KMS-11 (cell line): ENCODE measurements around the gene KIF25.

ENCODE experiments used
- H2AFZ ChIP-seq: fragments of 200-600 bp; sonication (generic); 2 replicates; pipeline ENCODE4 v1.6.1; 2016; ENCODE audit warnings: antibody characterized with exemption, mixed run types, low read depth
- H3K27ac ChIP-seq: fragments of 200-600 bp; sonication (generic); 2 replicates; pipeline ENCODE4 v1.6.1; 2016; ENCODE audit warnings: mild to moderate bottlenecking, mixed run types
- H3K27me3 ChIP-seq: fragments of 200-600 bp; sonication (generic); 2 replicates; pipeline ENCODE4 v1.6.1; 2017; ENCODE audit warnings: mild to moderate bottlenecking, low read depth, mixed run types, moderate library complexity; ENCODE audit not compliant: insufficient read depth
- H3K36me3 ChIP-seq: fragments of 200-600 bp; sonication (generic); 2 replicates; pipeline ENCODE4 v1.6.1; 2017; ENCODE audit warnings: mild to moderate bottlenecking, mixed run types; ENCODE audit not compliant: insufficient read depth
- H3K4me1 ChIP-seq: fragments of 200-600 bp; sonication (generic); 2 replicates; pipeline ENCODE4 v1.6.1; 2016; ENCODE audit warnings: mild to moderate bottlenecking, low read depth, mixed run types; ENCODE audit not compliant: poor library complexity, severe bottlenecking
- H3K4me2 ChIP-seq: fragments of 200-600 bp; sonication (generic); 2 replicates; pipeline ENCODE4 v1.7.0; 2016; ENCODE audit warnings: mild to moderate bottlenecking, mixed run types
- H3K4me3 ChIP-seq: fragments of 200-600 bp; sonication (generic); IDR thresholded peaks from 2 replicates; pipeline ENCODE4 v1.6.1; 2017; ENCODE audit warnings: low read depth, low read length, mixed read lengths; ENCODE audit not compliant: insufficient read depth
- H3K79me2 ChIP-seq: fragments of 200-600 bp; sonication (generic); 2 replicates; pipeline ENCODE4 v1.6.1; 2016; ENCODE audit warnings: low read depth, mixed run types; ENCODE audit not compliant: insufficient read depth
- H3K9ac ChIP-seq: fragments of 200-600 bp; sonication (generic); 2 replicates; pipeline ENCODE4 v1.6.1; 2016; ENCODE audit warnings: mild to moderate bottlenecking, mixed run types
- H4K20me1 ChIP-seq: fragments of 200-600 bp; sonication (generic); 2 replicates; pipeline ENCODE4 v1.6.1; 2016; ENCODE audit warnings: mild to moderate bottlenecking, mixed run types; ENCODE audit not compliant: insufficient read depth
- TF ChIP-seq, protein P1 (sequence below): fragments of 200-600 bp; sonication (generic); conservative IDR thresholded peaks from 2 replicates; pipeline ENCODE4 v1.6.1; 2017; ENCODE audit warnings: low read depth, mild to moderate bottlenecking, antibody characterized with exemption, low read length, moderate library complexity, mixed read lengths

Gene KIF25

GRCh38 chr6:168016721-168017525, 19.5 kb downstream of the KIF25 start:
- TF ChIP-seq, protein P1, sequence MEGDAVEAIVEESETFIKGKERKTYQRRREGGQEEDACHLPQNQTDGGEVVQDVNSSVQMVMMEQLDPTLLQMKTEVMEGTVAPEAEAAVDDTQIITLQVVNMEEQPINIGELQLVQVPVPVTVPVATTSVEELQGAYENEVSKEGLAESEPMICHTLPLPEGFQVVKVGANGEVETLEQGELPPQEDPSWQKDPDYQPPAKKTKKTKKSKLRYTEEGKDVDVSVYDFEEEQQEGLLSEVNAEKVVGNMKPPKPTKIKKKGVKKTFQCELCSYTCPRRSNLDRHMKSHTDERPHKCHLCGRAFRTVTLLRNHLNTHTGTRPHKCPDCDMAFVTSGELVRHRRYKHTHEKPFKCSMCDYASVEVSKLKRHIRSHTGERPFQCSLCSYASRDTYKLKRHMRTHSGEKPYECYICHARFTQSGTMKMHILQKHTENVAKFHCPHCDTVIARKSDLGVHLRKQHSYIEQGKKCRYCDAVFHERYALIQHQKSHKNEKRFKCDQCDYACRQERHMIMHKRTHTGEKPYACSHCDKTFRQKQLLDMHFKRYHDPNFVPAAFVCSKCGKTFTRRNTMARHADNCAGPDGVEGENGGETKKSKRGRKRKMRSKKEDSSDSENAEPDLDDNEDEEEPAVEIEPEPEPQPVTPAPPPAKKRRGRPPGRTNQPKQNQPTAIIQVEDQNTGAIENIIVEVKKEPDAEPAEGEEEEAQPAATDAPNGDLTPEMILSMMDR, result no peak
- Histone ChIP-seq H3K4me3 (no peak overlapping the region), H2AFZ (no peak overlapping the region), H4K20me1 (no peaks in the 10 kb centered on the region), H3K27ac (no peak overlapping the region), H3K4me2 (no peak overlapping the region), H3K9ac (no peak overlapping the region), H3K4me1 (no peaks in the 10 kb centered on the region), H3K27me3 (no peaks in the 10 kb centered on the region), H3K79me2 (no peaks in the 10 kb centered on the region), H3K36me3 (no peaks in the 10 kb centered on the region)

GRCh38 chr6:168017629-168018028, 20.2 kb downstream of the KIF25 start:
- Histone ChIP-seq H3K79me2 (no peaks in the 10 kb centered on the region), H3K27me3 (no peaks in the 10 kb centered on the region), H3K36me3 (no peaks in the 10 kb centered on the region), H3K4me3 (no peak overlapping the region), H4K20me1 (no peaks in the 10 kb centered on the region), H3K4me1 (peaks cover 5% of the 10 kb centered on the region), H3K27ac (no peak overlapping the region), H2AFZ (no peak overlapping the region), H3K4me2 (no peak overlapping the region), H3K9ac (no peak overlapping the region)
- TF ChIP-seq, protein P1, result no peak

GRCh38 chr6:168018664-168019063, 21.2 kb downstream of the KIF25 start:
- Histone ChIP-seq H3K4me1 (peaks cover 15% of the 10 kb centered on the region), H3K9ac (no peak overlapping the region), H3K27me3 (no peaks in the 10 kb centered on the region), H3K4me3 (no peak overlapping the region), H2AFZ (no peak overlapping the region), H4K20me1 (no peaks in the 10 kb centered on the region), H3K79me2 (no peaks in the 10 kb centered on the region), H3K36me3 (no peaks in the 10 kb centered on the region), H3K4me2 (no peak overlapping the region), H3K27ac (no peak overlapping the region)
- TF ChIP-seq, protein P1, result no peak

DNA sequence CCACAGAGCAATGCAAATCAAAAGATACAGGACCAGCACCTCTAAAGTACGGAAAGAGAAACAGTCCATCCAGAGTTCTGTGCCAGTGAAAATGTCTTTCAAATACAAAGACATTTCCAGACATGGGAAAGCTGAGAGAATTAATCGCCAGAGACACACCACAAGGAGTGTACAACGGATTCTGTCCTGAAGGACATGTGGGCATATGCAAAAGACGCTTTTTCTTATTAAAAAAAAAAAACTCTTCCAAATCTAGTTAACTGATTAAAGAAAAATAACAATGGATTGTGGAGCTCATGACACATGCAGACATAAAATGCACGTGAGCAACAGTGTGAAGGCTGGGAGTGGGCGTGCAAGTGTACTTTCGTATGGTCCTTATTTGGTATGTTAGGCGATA, 22.8 kb downstream of the KIF25 start:
- no peak overlapping the region for H2AFZ ChIP-seq

More for the DNA sequence above, 22.8 kb downstream of the KIF25 start:
- Histone ChIP-seq H3K79me2 (no peaks in the 10 kb centered on the region), H3K4me3 (no peak overlapping the region), H3K27ac (no peak overlapping the region), H3K27me3 (no peaks in the 10 kb centered on the region), H3K4me2 (no peak overlapping the region), H3K4me1 (peaks cover 15% of the 10 kb centered on the region), H4K20me1 (no peaks in the 10 kb centered on the region), H3K9ac (no peak overlapping the region), H3K36me3 (no peaks in the 10 kb centered on the region)
- TF ChIP-seq, protein P1, result no peak
